ENCODE data around the gene RPL12.

GRCh38 chr9:127422787-127423186 lies 28.4 kb downstream of the RPL12 start:
- TF ChIP-seq CTCF (IDR thresholded peaks at IDR 0.05) (no peak), POLR2A (IDR thresholded peaks at IDR 0.05) (no peak)

Data from Peyer's patch (tissue), 4 donors.